Mesodermal cell (in vitro differentiated cells): Measurements from ENCODE around the gene ZFP64.

Source experiments
- H3K27ac ChIP-seq: 2 replicates; pipeline ENCODE4 v1.7.0; 2013; ENCODE audit warnings: mild to moderate bottlenecking, low read depth, low read length, moderate library complexity; ENCODE audit not compliant: severe bottlenecking
- H3K36me3 ChIP-seq: 2 replicates; pipeline ENCODE4 v1.7.1; 2013; ENCODE audit warnings: mild to moderate bottlenecking, low read length, moderate library complexity; ENCODE audit not compliant: control insufficient read depth, insufficient read depth
- H3K4me1 ChIP-seq: one replicate; pipeline ENCODE4 v1.7.1; 2013; ENCODE audit warnings: mild to moderate bottlenecking, low read length; ENCODE audit not compliant: insufficient read depth, control insufficient read depth, poor library complexity, severe bottlenecking
- H3K4me3 ChIP-seq: 2 replicates; pipeline ENCODE4 v1.7.0; 2013; ENCODE audit warnings: low read length, control low read depth, mild to moderate bottlenecking; ENCODE audit not compliant: insufficient read depth, poor library complexity, severe bottlenecking; ENCODE audit errors: extremely low read depth
- H3K9me3 ChIP-seq: 2 replicates; pipeline ENCODE4 v1.7.1; 2013; ENCODE audit warnings: mild to moderate bottlenecking, low read length, moderate library complexity; ENCODE audit not compliant: control insufficient read depth
- WGBS, 2 experiments: methylation state at CpG; one replicate each; pipeline ENCODE4 v1.1.5; 2013; ENCODE audit warnings: missing lambda C conversion rate in 2 of 2; ENCODE audit not compliant: insufficient coverage in 2 of 2; 5-methylcytosine and 5-hydroxymethylcytosine counted together

The ZFP64 gene

GRCh38 chr20:52105442-52106422 is 85.8 kb downstream of the ZFP64 start:
- Histone ChIP-seq H3K36me3 (no peaks in the 10 kb centered on the region), H3K4me1 (peaks cover 10% of the 10 kb centered on the region), H3K4me3 (peak overlapping the region; percentile 56), H3K27ac (no peak overlapping the region), H3K9me3 (no peaks in the 10 kb centered on the region)
- 0 to 1% methylated on average over 39 of the region's 47 CpGs for WGBS, 2 experiments

GRCh38 chr20:52104546-52105441 is 86.8 kb downstream of the ZFP64 start:
- Histone ChIP-seq H3K36me3 (no peaks in the 10 kb centered on the region), H3K4me1 (peaks cover 10% of the 10 kb centered on the region), H3K9me3 (no peaks in the 10 kb centered on the region), H3K4me3 (peak overlapping the region; percentile 56), H3K27ac (no peak overlapping the region)
- 0% methylated on average over 63 to 76 of the region's 82 CpGs for WGBS, 2 experiments

- peaks cover 10% of the 10 kb centered on the region for H3K4me1 ChIP-seq
- no peak overlapping the region for H3K27ac ChIP-seq
- no peaks in the 10 kb centered on the region for H3K9me3 ChIP-seq
- 0% methylated on average over 10 to 21 of the region's 33 CpGs for WGBS, 2 experiments
- no peaks in the 10 kb centered on the region for H3K36me3 ChIP-seq
- peak overlapping the region; percentile 56 for H3K4me3 ChIP-seq
Measured at GRCh38 chr20:52103913-52104545, 87.5 kb downstream of the ZFP64 start.

- 8 to 14% methylated on average over 10 to 14 of the region's 23 CpGs for WGBS, 2 experiments
- Histone ChIP-seq H3K4me1 (peaks cover 10% of the 10 kb centered on the region), H3K27ac (no peak overlapping the region), H3K36me3 (no peaks in the 10 kb centered on the region), H3K9me3 (no peaks in the 10 kb centered on the region), H3K4me3 (peak overlapping the region; percentile 56)
Measured at GRCh38 chr20:52103335-52103912, 88.2 kb downstream of the ZFP64 start.

GRCh38 chr20:52102559-52102958 is 89.0 kb downstream of the ZFP64 start:
- 100% methylated on average over 1 of the region's 4 CpGs for WGBS, 2 experiments
- Histone ChIP-seq H3K27ac (no peak overlapping the region), H3K4me3 (no peak overlapping the region)

GRCh38 chr20:52102126-52102525 is 89.5 kb downstream of the ZFP64 start:
- Histone ChIP-seq H3K36me3 (peaks cover 3% of the 10 kb centered on the region), H3K27ac (no peak overlapping the region), H3K4me1 (peaks cover 10% of the 10 kb centered on the region), H3K4me3 (no peak overlapping the region), H3K9me3 (no peaks in the 10 kb centered on the region)
- WGBS, 2 experiments = 79 to 84% methylated on average over 4 of the region's 4 CpGs

More at GRCh38 chr20:52102559-52102958, 89.0 kb downstream of the ZFP64 start:
- H3K36me3 ChIP-seq = no peaks in the 10 kb centered on the region
- H3K9me3 ChIP-seq = no peaks in the 10 kb centered on the region
- H3K4me1 ChIP-seq = peaks cover 10% of the 10 kb centered on the region
